Sigmoid colon (tissue), 4 donors: ENCODE measurements around the gene ECHS1.

ENCODE experiments used
- CTCF ChIP-seq, 4 experiments: fragments of 450-650 bp in 3 of 4; fragments of 200-600 bp in 1 of 4; IDR thresholded peaks; one replicate each; pipeline ENCODE4 v1.5.1; 2016 to 2019; ENCODE audit warnings: antibody characterized with exemption in 4 of 4, mild to moderate bottlenecking in 3 of 4, moderate library complexity in 2 of 4
- EP300 ChIP-seq, 4 donors: sonication (generic); formaldehyde crosslinking; IDR thresholded peaks; one replicate each; pipeline ENCODE4 v1.6.1; 2017; ENCODE audit warnings: antibody characterized with exemption in 4 of 4

DNA sequence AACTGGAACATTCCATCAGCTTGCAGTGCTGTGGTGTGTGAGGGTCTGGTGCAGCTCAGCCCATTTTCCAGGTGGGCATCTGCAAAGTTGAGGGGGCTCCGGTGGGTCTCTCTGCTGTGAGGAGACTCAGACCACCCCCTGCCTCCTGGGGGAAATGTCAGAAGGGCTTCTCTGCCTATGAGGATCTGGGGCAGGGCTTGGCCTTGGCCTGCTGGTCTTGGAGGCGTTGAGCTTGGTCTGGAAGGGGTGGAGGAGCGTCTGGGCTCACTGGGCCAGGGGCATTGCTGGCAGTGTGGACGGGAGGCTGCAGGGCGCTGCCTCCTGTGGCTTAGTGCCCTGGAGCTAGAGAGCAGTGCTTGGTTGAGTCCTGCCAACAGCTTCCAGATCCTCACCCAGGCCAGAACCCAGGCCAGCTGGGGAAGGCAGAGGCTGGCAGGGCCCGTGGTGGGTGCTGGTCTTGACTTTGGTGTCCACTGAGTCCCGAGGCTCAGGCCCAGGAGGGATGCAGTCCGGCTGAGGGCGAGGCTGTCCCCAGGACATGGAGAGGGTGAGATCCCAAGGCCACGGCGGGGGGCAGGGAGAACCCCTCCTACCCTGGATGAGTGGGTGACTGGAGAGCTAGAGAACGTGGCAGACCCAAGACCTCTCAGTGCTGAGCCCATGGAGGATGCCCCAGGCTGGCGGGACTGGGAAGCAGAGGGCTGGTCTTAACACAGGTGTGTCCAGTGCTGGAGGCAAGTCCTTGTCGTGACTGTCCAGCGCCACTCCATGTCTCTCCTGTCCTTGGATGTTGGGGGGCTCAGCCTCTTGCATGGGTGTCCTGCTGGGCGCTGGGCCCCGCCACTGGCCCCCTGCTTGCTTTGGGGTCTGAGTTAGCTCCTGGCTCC is 48.4 kb upstream of the ECHS1 start:
- no peak for TF ChIP-seq EP300 (IDR thresholded peaks at IDR 0.05)
- TF ChIP-seq CTCF (IDR thresholded peaks at IDR 0.05) = no peak
